ENCODE results near the gene ZDHHC14. TPM values are rescaled to one million over a fixed set of nuclear protein-coding genes. Genes with fewer than 3 reads are reported as not detected.
A peak's percentile ranks its signal among the peaks of the same experiment; 100 is the strongest.

ZDHHC14 gene
- total RNA-seq, 1 donor from 2014 or later, result 6.8 TPM

GRCh38 chr6:157541618-157542413, 160.8 kb downstream of the ZDHHC14 start:
- Histone ChIP-seq H3K27ac (ENCODE audit: low read depth, low read length) (peak overlapping the region; percentile 65), H3K36me3 (ENCODE audit: control insufficient read depth in 3 of 3, insufficient read depth in 3 of 3, low read length in 3 of 3) (peaks cover 0 to 3% (median 3%) of the 10 kb centered on the region in 3 donors), H3K4me3 (ENCODE audit: low read length in 3 of 3) (peak overlapping the region in 2 of 3 donors; percentile 17 to 29), H3K4me1 (ENCODE audit: control insufficient read depth in 3 of 3, insufficient read depth in 3 of 3, low read length in 3 of 3) (peaks cover 28 to 50% (median 47%) of the 10 kb centered on the region in 3 donors), H3K27me3 (ENCODE audit: control insufficient read depth in 3 of 3, insufficient read depth in 3 of 3, low read length in 3 of 3) (no peaks in the 10 kb centered on the region), H3K9ac (ENCODE audit: low read depth in 1 of 3, low read length in 3 of 3) (peak overlapping the region in 2 of 3 donors; percentile 3 to 40), H3K9me3 (ENCODE audit: control insufficient read depth in 3 of 3, low read length in 3 of 3) (no peaks in the 10 kb centered on the region)

- Histone ChIP-seq H3K4me1 (ENCODE audit: control insufficient read depth in 3 of 3, insufficient read depth in 3 of 3, low read length in 3 of 3) (peaks cover 23 to 46% (median 44%) of the 10 kb centered on the region in 3 donors), H3K27ac (ENCODE audit: low read depth, low read length) (peak overlapping the region; percentile 65), H3K36me3 (ENCODE audit: control insufficient read depth in 3 of 3, insufficient read depth in 3 of 3, low read length in 3 of 3) (peaks cover 0 to 3% (median 3%) of the 10 kb centered on the region in 3 donors), H3K9ac (ENCODE audit: low read depth in 1 of 3, low read length in 3 of 3) (peak overlapping the region in 2 of 3 donors; percentile 3 to 50), H3K9me3 (ENCODE audit: control insufficient read depth in 3 of 3, low read length in 3 of 3) (no peaks in the 10 kb centered on the region), H3K27me3 (ENCODE audit: control insufficient read depth in 3 of 3, insufficient read depth in 3 of 3, low read length in 3 of 3) (no peaks in the 10 kb centered on the region), H3K4me3 (ENCODE audit: low read length in 3 of 3) (peak overlapping the region in 1 of 3 donors; percentile 11)
Observed at GRCh38 chr6:157542414-157543160, 161.6 kb downstream of the ZDHHC14 start.

GRCh38 chr6:157546321-157546720, 165.3 kb downstream of the ZDHHC14 start:
- Histone ChIP-seq H3K36me3 (ENCODE audit: control insufficient read depth in 3 of 3, insufficient read depth in 3 of 3, low read length in 3 of 3) (peaks cover 0 to 3% (median 3%) of the 10 kb centered on the region in 3 donors), H3K9me3 (ENCODE audit: control insufficient read depth in 3 of 3, low read length in 3 of 3) (no peaks in the 10 kb centered on the region), H3K27me3 (ENCODE audit: control insufficient read depth in 3 of 3, insufficient read depth in 3 of 3, low read length in 3 of 3) (no peaks in the 10 kb centered on the region), H3K4me3 (ENCODE audit: low read length in 3 of 3) (no peak overlapping the region), H3K4me1 (ENCODE audit: control insufficient read depth in 3 of 3, insufficient read depth in 3 of 3, low read length in 3 of 3) (peaks cover 8 to 26% (median 20%) of the 10 kb centered on the region in 3 donors), H3K9ac (ENCODE audit: low read depth in 1 of 3, low read length in 3 of 3) (no peak overlapping the region), H3K27ac (ENCODE audit: low read depth, low read length) (no peak overlapping the region)

- no peaks in the 10 kb centered on the region for H3K9me3 ChIP-seq (ENCODE audit: control insufficient read depth in 3 of 3, low read length in 3 of 3)
- H3K4me3 ChIP-seq (ENCODE audit: low read length in 3 of 3), result no peak overlapping the region
- no peaks in the 10 kb centered on the region for H3K27me3 ChIP-seq (ENCODE audit: control insufficient read depth in 3 of 3, insufficient read depth in 3 of 3, low read length in 3 of 3)
- H3K4me1 ChIP-seq (ENCODE audit: control insufficient read depth in 3 of 3, insufficient read depth in 3 of 3, low read length in 3 of 3), result peaks cover 2 to 19% (median 13%) of the 10 kb centered on the region in 3 donors
- H3K27ac ChIP-seq (ENCODE audit: low read depth, low read length), result no peak overlapping the region
- H3K9ac ChIP-seq (ENCODE audit: low read depth in 1 of 3, low read length in 3 of 3), result no peak overlapping the region
- H3K36me3 ChIP-seq (ENCODE audit: control insufficient read depth in 3 of 3, insufficient read depth in 3 of 3, low read length in 3 of 3), result peaks cover 0 to 3% (median 3%) of the 10 kb centered on the region in 3 donors
Observed at GRCh38 chr6:157547112-157547511, 166.1 kb downstream of the ZDHHC14 start.

GRCh38 chr6:157548635-157549467, 167.9 kb downstream of the ZDHHC14 start:
- no peak overlapping the region for H3K27ac ChIP-seq (ENCODE audit: low read depth, low read length)
- H3K9ac ChIP-seq (ENCODE audit: low read depth in 1 of 3, low read length in 3 of 3), result no peak overlapping the region
- H3K9me3 ChIP-seq (ENCODE audit: control insufficient read depth in 3 of 3, low read length in 3 of 3), result no peaks in the 10 kb centered on the region
- no peaks in the 10 kb centered on the region for H3K36me3 ChIP-seq (ENCODE audit: control insufficient read depth in 3 of 3, insufficient read depth in 3 of 3, low read length in 3 of 3)
- peak overlapping the region in 1 of 3 donors; percentile 22 for H3K4me3 ChIP-seq (ENCODE audit: low read length in 3 of 3)
- H3K4me1 ChIP-seq (ENCODE audit: control insufficient read depth in 3 of 3, insufficient read depth in 3 of 3, low read length in 3 of 3), result peaks cover 2 to 11% (median 6%) of the 10 kb centered on the region in 3 donors
- H3K27me3 ChIP-seq (ENCODE audit: control insufficient read depth in 3 of 3, insufficient read depth in 3 of 3, low read length in 3 of 3), result no peaks in the 10 kb centered on the region

- Histone ChIP-seq H3K4me1 (ENCODE audit: control insufficient read depth in 3 of 3, insufficient read depth in 3 of 3, low read length in 3 of 3) (peaks cover 2 to 11% (median 6%) of the 10 kb centered on the region in 3 donors), H3K36me3 (ENCODE audit: control insufficient read depth in 3 of 3, insufficient read depth in 3 of 3, low read length in 3 of 3) (no peaks in the 10 kb centered on the region), H3K27me3 (ENCODE audit: control insufficient read depth in 3 of 3, insufficient read depth in 3 of 3, low read length in 3 of 3) (no peaks in the 10 kb centered on the region), H3K27ac (ENCODE audit: low read depth, low read length) (no peak overlapping the region), H3K4me3 (ENCODE audit: low read length in 3 of 3) (peak overlapping the region in 1 of 3 donors; percentile 22), H3K9ac (ENCODE audit: low read depth in 1 of 3, low read length in 3 of 3) (no peak overlapping the region), H3K9me3 (ENCODE audit: control insufficient read depth in 3 of 3, low read length in 3 of 3) (no peaks in the 10 kb centered on the region)
Observed at GRCh38 chr6:157549468-157549745, 168.4 kb downstream of the ZDHHC14 start.

- H3K9me3 ChIP-seq (ENCODE audit: control insufficient read depth in 3 of 3, low read length in 3 of 3), result no peaks in the 10 kb centered on the region
- H3K27me3 ChIP-seq (ENCODE audit: control insufficient read depth in 3 of 3, insufficient read depth in 3 of 3, low read length in 3 of 3), result no peaks in the 10 kb centered on the region
- H3K9ac ChIP-seq (ENCODE audit: low read depth in 1 of 3, low read length in 3 of 3), result no peak overlapping the region
- no peak overlapping the region for H3K27ac ChIP-seq (ENCODE audit: low read depth, low read length)
- no peak overlapping the region for H3K4me3 ChIP-seq (ENCODE audit: low read length in 3 of 3)
- H3K36me3 ChIP-seq (ENCODE audit: control insufficient read depth in 3 of 3, insufficient read depth in 3 of 3, low read length in 3 of 3), result no peaks in the 10 kb centered on the region
- H3K4me1 ChIP-seq (ENCODE audit: control insufficient read depth in 3 of 3, insufficient read depth in 3 of 3, low read length in 3 of 3), result peaks cover 2 to 6% (median 4%) of the 10 kb centered on the region in 3 donors
Observed at GRCh38 chr6:157550114-157550989, 169.4 kb downstream of the ZDHHC14 start.

GRCh38 chr6:157551041-157551832, 170.2 kb downstream of the ZDHHC14 start:
- Histone ChIP-seq H3K36me3 (ENCODE audit: control insufficient read depth in 3 of 3, insufficient read depth in 3 of 3, low read length in 3 of 3) (no peaks in the 10 kb centered on the region), H3K4me1 (ENCODE audit: control insufficient read depth in 3 of 3, insufficient read depth in 3 of 3, low read length in 3 of 3) (peaks cover 2 to 7% (median 2%) of the 10 kb centered on the region in 3 donors)

More at GRCh38 chr6:157551041-157551832, 170.2 kb downstream of the ZDHHC14 start:
- Histone ChIP-seq H3K27me3 (ENCODE audit: control insufficient read depth in 3 of 3, insufficient read depth in 3 of 3, low read length in 3 of 3) (no peaks in the 10 kb centered on the region), H3K27ac (ENCODE audit: low read depth, low read length) (no peak overlapping the region), H3K9ac (ENCODE audit: low read depth in 1 of 3, low read length in 3 of 3) (no peak overlapping the region), H3K4me3 (ENCODE audit: low read length in 3 of 3) (no peak overlapping the region), H3K9me3 (ENCODE audit: control insufficient read depth in 3 of 3, low read length in 3 of 3) (no peaks in the 10 kb centered on the region)

All from skeletal muscle tissue (tissue), 4 donors.